Aortic smooth muscle cell (primary cell): Measurements from ENCODE around the gene ZSCAN12. TPM values are rescaled to one million over a fixed set of nuclear protein-coding genes. Genes with fewer than 3 reads are reported as not detected.

Experiments
- total RNA-seq: library from RNA; depleted of rRNA; stranded (reverse); fragments of >200 nt; gene quantifications from 2 replicates; pipeline ENCODE4 v1.2.3, GENCODE V29; 2014

Gene ZSCAN12
- 6.6 and 6.7 TPM in 2 replicates for total RNA-seq

DNA sequence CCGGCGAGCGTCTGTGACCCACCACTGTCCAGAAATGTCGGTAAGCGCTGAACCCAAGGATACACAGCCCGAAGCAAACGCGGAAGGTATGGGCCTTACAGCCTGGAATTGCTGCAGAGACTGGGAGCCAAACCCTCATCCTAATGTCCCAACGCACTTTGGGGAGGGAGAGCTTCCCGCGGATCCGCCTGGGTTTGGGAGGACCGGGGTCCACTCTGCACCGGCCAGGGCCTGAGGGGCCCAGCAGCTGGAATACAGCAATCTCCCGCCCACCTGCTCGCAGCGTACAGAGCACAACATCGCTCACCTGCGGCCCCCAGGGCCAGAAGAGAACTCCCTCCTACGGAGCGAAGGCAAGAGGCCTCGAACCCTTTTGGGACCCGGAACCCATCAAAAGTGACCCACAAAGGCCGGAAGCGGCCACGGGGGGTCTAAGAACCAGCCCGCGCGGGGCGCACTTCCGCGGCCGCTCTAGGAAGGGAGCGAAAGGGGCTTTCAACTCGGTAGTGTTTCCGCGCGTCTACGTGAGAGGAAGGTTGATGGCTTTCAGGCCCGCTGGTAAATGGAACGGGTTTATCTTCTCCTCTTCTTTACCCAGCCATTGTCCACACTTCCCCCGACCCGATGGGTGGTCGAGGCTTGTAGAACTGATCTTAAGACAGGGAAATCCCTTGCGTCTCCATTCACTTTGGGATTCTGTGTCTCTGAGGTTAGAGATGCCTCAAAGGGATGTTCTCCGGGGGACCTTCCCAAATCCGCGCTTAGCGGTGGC lies at the start of gene ZSCAN12:
Gene ZSCAN12 (minus strand): TSS at position 398 of the 772 bp plus-strand sequence. CDS start 1,342 bp downstream, outside the sequence.

DNA sequence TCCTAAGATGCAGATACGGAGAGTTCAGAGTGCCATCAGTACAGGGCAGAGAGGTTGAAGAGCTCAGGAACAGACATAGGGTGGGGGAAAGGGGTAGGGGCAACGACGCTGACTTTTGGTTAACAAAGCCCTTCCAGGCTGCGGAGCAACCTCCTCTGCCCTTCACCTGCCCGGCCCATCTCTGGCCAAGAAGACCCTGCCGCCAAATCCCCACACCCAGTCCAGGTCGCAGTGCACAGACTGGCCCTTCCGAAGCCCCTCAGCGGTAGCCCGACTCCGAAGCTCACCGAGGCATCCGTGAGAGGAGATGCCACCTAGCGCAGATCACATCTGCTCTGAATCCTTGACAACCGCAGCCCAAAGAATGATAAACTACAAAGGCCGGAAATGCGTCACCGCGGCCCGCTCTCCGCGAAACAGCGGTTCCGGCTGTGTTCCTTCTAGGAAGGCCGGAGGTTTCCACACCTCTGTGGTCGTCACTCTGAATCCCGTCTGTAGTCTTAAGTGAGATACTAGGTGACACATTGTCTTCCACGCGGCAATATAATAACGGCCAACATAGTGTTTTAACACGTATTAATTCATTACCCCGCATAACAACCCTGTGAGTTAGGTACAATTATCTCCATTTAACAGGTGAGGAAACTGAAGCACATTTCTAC lies 43.7 kb upstream of the ZSCAN12 start, which contains the start of gene ZSCAN23:
Gene ZSCAN23 (minus strand): TSS at position 380 of the 662 bp plus-strand sequence. CDS start 7,225 bp downstream, outside the sequence.

GRCh38 chr6:28349892-28350737 lies 49.4 kb downstream of the ZSCAN12 start, which contains the start of gene ZKSCAN3:
Gene ZKSCAN3 (plus strand): TSS chr6:28349947. CDS start chr6:28359587, 9,640 bp downstream.

GRCh38 chr6:28335564-28336283 lies 63.8 kb downstream of the ZSCAN12 start, which contains the start of gene ZSCAN31:
Gene ZSCAN31 (minus strand): TSS chr6:28336148. CDS start chr6:28329683, 6,465 bp downstream.

Other genes starting within 250 kb of the ZSCAN12 start
- gene ZSCAN9, start 174.5 kb downstream of the ZSCAN12 start, total RNA-seq = 8.1 and 10.3 TPM in 2 replicates
- 4.8 and 5.7 TPM in 2 replicates for gene ZKSCAN4, start 147.5 kb downstream of the ZSCAN12 start, total RNA-seq
- 1.9 and 2.4 TPM in 2 replicates for gene NKAPL, start 140.4 kb downstream of the ZSCAN12 start, total RNA-seq
- 17.4 and 21.5 TPM in 2 replicates for gene ZSCAN26, start 132.6 kb downstream of the ZSCAN12 start, total RNA-seq
- gene PGBD1, start 118.2 kb downstream of the ZSCAN12 start, total RNA-seq = 4.1 and 5.0 TPM in 2 replicates
- 4.2 and 8.0 TPM in 2 replicates for gene ZSCAN31, start 63.6 kb downstream of the ZSCAN12 start, total RNA-seq
- gene ZKSCAN3, start 49.8 kb downstream of the ZSCAN12 start, total RNA-seq = 2.9 and 4.7 TPM in 2 replicates
- gene ZSCAN23, start 43.7 kb upstream of the ZSCAN12 start, total RNA-seq = 3.2 and 3.4 TPM in 2 replicates
- not detected in 2 replicates for gene GPX6, start 116.0 kb upstream of the ZSCAN12 start, total RNA-seq
- not detected in 2 replicates for gene GPX5, start 126.1 kb upstream of the ZSCAN12 start, total RNA-seq